Measurements from ENCODE around the gene CPSF3.

The CPSF3 gene

DNA sequence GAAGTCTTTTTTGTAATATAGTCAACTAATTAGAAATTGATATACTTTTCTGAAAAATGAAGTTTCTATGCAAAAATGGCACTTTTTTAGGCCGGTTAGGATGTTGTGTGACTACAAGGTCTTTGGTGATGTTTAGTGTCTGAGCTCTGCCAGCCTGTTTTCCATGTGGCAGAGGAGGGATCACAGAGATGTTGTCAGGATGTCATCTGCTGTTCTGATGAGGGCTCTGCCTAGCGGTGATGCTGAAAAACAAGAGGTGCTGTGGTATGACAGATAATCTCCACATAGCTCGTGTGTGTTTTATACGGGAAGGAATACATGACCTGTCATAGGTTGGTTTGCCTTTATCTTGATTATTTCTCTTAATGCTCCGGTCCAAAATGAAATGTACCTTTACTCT is 38.9 kb downstream of the CPSF3 start:
- DNase-seq (ENCODE audit: low spot score) = no peak

GRCh38 chr2:9462886-9463697 is 39.6 kb downstream of the CPSF3 start:
- no peak for DNase-seq (ENCODE audit: low spot score)
- TF ChIP-seq, protein P1, sequence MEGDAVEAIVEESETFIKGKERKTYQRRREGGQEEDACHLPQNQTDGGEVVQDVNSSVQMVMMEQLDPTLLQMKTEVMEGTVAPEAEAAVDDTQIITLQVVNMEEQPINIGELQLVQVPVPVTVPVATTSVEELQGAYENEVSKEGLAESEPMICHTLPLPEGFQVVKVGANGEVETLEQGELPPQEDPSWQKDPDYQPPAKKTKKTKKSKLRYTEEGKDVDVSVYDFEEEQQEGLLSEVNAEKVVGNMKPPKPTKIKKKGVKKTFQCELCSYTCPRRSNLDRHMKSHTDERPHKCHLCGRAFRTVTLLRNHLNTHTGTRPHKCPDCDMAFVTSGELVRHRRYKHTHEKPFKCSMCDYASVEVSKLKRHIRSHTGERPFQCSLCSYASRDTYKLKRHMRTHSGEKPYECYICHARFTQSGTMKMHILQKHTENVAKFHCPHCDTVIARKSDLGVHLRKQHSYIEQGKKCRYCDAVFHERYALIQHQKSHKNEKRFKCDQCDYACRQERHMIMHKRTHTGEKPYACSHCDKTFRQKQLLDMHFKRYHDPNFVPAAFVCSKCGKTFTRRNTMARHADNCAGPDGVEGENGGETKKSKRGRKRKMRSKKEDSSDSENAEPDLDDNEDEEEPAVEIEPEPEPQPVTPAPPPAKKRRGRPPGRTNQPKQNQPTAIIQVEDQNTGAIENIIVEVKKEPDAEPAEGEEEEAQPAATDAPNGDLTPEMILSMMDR (IDR thresholded peaks at IDR 0.05; ENCODE audit: extremely low read depth, missing control alignments) = no peak

More for the DNA sequence above, 38.9 kb downstream of the CPSF3 start:
- TF ChIP-seq, protein P1 (IDR thresholded peaks at IDR 0.05; ENCODE audit: extremely low read depth, missing control alignments) = no peak

- DNase-seq (ENCODE audit: low spot score) = no peak
- TF ChIP-seq, protein P1 (IDR thresholded peaks at IDR 0.05; ENCODE audit: extremely low read depth, missing control alignments) = no peak
Observed at GRCh38 chr2:9463698-9464034, 40.2 kb downstream of the CPSF3 start.

DNA sequence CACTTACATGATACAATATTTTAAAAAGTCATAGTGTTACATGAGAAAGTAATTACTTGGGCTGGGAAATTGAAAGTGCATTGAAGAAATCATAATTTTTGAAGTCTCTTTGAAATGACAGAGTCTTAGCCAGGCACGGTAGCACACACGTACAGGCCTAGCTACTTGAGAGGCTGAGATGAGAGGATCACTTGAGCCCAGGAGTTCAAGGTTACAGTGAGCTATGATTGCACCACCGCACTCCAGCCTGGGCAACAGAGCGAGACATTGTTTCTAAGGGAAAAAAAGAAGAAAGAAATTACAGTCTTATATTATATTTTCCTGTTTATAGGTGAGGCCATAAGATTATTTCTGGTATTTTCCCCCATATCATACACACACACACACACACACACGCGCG is 41.7 kb downstream of the CPSF3 start:
- TF ChIP-seq, protein P1 (IDR thresholded peaks at IDR 0.05; ENCODE audit: extremely low read depth, missing control alignments) = no peak
- DNase-seq (ENCODE audit: low spot score) = no peak

DNA sequence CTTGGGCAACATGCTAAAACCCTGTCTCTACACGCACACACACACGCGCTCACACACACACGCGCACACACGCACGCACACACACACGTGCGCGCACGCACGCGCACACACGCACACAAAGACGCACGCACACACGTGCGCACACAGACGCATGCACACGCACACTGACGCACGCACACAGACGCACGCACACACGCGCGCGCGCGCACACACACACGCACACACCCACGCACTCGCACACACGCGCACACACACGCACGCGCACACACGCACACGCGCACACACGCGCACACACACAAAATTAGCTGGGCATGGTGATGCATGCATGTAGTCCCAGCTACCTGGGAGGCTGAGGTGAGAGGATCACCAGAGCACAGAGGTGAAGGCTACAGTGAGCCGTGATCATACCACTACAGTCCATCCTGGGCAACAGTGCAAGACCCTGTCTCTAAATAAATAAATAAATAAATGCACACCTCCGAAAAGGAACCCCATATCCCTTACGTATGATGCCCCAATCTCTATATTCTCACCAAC is 42.8 kb downstream of the CPSF3 start:
- TF ChIP-seq, protein P1 (IDR thresholded peaks at IDR 0.05; ENCODE audit: extremely low read depth, missing control alignments) = no peak
- DNase-seq (ENCODE audit: low spot score) = no peak

DNA sequence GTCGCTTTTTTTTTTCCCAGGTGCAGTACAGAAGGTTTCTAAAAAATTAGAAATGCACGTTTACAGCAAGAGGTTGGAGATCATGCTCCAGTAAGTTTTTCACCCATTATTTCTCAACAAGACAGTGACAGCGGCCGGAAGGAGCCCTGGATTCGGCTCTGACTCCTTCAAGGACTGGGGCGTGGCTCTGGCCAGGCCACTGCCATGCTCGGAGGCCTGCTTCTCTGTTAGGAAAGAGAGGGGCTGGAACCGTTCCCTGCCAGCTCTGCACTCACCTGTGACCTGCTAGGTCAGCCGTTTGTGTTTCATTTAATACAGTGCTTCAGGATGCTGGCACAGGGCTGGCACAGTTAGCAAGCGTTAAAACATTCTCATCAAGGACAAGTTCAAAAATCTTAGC is 44.2 kb downstream of the CPSF3 start:
- TF ChIP-seq, protein P1 (IDR thresholded peaks at IDR 0.05; ENCODE audit: extremely low read depth, missing control alignments) = no peak
- no peak for DNase-seq (ENCODE audit: low spot score)

DNA sequence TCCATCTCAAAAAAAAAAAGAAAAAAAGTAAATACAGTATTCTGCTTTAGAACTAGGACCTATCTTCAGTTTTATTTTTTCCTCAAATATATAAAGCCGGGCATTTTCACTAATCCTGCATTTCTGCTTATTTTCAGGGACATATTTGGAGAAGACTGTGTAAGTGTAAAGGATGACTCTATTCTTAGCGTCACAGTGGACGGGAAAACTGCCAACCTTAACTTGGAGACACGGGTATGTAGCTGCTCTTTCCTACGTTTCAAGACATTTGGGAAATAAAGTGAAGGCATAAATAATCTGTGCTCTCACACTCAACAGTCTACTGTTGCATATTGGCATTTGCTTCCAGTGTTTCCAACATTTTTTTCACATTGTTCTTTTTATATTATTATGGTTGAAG is 47.8 kb downstream of the CPSF3 start:
- no peak for DNase-seq (ENCODE audit: low spot score)
- TF ChIP-seq, protein P1 (IDR thresholded peaks at IDR 0.05; ENCODE audit: extremely low read depth, missing control alignments) = no peak

All from GM20000 (cell line).